CD4-positive, alpha-beta T cell treated with Interleukin-1 beta for 1 hour (primary cell): ENCODE data around the gene HPGD.

Experiments used
- DNase-seq, 2 donors: peaks; one replicate each; pipeline ENCODE4 v3.0.0-alpha.2; 2020 to 2022

The HPGD gene

DNA sequence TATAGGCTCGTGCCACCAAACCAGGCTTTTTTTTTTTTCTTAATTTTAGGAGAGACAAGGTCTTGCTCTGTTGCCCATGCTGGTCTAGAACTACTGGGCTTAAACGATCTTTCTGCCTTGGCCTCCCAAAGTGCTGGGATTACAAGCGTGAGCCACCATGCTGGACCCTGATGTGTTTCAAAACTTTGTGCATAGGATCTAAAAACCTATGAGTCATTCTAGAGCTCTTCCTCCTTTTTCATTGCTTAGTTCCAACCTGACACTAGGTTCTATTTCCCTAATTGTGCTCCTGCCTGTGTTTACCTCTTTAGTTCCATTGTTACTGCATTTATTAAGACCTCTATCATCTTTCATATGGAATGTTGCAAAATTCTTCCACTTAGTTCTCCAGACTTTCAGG is 57.3 kb downstream of the HPGD start:
- no peak for DNase-seq

DNA sequence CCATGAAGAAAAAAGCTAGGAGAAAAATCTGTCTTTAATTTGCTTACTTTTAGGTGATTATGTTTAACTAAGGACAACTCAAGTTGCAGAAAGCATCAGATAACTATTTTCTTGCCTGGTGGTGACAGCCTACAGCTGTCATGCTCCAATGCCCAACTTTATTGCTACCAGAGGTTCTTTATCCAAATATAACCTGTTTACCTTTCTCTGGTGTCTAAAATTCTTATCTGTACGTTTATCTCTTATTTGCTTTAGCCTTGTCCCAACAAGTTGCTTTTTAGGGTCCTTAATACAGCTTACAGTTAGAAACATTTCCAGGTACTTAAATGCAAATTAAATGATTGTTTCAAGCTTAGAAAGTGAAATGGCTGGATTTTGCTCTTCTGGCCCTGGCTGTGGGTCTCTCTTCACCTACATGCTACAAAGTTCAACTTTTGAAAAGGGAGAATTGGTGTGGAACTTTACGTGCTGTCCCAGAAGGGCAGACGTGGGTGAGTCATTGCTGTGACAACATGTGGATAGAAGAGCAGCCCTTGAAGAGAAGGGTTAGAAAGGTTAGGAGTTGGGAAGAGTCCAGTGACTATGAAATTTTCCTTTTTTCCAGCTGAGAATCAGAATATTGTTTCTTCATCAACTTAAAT is 60.7 kb downstream of the HPGD start:
- DNase-seq: no peak

DNA sequence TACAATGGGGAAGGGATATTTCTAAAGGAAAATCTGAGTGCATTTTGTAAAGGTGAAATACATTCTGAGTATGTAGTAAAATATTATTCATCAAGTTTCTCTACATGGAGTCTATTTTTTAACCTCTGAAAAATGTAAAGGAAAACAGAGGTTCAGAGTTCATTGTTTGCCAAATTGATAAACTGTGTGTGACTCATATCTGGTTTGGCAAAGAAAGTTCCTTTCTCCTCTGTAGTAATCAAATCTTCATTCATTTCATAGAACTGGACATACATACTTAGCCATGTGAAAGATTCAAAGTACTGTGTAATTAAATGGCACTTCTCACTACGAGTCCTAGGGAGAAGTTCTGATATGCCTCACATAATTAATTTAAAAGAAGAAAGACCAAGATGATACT is 61.6 kb downstream of the HPGD start:
- DNase-seq: no peak

DNA sequence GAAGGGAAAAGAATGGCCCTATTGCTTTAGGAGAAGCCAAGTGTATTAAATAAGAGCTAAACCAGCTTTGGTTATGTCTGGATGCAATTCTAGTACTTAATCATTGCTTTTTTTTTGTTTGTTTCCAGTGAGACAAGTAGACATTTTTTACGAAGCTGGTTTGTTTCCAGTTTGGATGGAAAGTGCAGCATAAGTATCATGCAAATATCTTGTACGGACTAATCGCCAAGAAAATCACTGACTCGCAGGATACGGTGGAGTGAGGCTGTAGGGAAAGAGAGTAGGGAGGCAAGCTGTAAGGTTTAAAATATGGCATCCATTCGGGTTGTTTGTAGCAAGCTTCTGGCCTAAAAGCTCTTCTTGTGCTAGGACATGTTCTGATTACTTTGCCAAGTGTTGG is 64.8 kb downstream of the HPGD start:
- no peak for DNase-seq

DNA sequence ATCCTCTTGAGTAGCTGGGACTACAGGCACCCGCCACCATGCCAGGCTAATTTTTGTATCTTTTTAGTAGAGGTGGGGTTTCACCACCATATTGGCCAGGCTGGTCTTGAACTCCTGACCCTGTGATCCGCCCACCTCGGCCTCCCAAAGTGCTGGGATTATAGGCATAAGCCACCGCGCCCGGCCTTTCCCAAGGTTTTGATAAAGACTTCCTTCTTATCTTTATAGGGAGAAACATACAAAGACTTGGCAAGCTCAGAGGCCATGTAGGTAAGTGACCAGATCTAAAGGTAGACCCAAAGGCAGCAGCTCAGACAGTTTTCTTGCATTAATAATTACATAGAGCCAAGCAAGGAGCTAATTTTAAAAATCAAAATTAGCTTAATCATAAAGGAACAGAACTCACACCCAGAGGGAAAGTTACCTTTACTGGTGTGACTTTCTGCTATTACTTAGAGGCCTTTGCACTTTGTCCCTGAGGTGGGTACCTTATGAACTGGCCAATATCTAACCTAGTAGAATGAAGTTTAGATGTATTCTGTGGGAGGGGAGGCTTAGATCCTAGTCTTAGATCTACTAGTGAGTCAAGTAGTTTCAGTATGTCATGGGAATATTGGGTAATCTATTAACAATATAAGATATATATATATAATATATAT is 67.3 kb downstream of the HPGD start:
- DNase-seq: no peak

DNA sequence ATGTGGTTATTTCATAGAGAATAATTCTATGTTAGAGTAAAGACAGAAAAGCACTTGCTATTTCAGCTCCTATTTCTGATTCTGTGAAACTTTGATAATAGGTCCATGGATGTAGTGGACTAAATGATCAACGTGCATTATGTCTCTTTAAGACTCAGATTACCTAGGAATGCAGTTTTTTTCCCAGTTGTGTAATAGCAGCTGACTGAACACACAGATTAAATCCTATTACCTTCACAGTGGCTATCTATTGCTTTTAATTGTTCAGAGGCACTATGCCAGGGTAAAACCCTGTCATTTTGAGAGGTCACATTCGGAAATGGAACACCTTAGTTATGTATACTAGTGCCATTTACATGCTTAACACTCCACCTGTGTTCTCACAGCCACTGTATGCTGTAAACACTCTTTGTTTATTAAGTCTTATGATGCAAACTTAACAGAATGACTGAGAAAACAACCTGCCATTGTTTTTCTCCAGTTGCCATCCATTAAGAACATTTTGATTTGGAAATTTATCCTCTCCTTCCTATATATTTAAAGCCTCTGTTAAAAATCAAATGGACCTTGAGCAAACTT is 70.5 kb downstream of the HPGD start:
- no peak for DNase-seq

DNA sequence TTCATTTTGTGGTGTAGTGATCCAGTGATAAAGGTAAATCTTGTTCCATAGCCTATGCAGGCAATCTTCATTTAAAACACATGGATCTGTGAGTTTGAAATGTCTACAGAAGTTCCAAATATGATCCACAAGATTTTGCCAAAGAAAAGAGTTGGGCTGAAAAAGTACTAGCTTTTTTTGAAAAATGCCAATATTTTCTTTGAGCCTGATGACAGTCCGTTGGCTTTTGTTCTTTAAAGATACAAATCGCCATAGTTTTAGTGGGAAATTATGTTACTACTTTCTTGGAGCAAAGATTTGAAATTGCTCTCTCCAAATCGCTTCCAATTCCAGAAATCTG is 71.5 kb downstream of the HPGD start:
- DNase-seq: no peak

DNA sequence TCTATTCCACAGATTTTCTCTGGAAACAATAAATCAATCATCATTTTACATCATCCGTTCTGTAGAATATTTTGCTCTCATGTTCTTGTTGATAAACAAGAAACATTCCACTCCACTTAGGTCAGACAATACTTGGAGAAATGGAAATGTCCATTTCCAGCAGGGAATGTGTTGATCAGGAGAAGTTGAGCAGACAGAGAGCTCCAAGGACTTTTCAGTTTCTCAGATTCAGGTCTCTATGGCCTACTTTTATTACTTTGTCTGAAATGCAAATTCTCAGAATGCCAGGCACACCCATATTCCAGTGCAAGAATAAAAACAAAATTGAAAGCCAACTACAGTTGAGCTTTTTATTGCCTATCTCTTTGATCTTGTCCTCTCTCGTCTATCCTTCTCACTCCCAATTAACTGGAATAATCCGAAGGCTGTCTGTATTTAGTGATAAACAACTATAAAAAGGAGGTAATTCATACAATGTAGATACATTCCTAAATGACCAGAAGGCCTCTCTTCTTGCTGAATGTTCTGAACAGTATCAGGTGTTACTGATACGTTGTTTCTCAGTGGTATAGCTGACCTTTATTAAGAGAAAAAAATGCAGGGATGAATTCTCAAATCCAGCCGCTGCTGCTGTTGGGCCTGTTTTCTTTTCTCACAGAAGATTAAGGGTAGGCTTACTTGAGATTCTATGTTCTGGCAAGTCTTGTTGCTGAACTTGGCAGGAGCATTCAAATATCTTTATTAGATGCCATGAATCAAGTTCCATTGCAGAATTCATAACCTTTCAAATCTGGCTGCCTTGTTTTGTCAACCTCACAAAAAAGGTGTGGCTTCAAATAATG is 72.1 kb downstream of the HPGD start:
- no peak for DNase-seq

DNA sequence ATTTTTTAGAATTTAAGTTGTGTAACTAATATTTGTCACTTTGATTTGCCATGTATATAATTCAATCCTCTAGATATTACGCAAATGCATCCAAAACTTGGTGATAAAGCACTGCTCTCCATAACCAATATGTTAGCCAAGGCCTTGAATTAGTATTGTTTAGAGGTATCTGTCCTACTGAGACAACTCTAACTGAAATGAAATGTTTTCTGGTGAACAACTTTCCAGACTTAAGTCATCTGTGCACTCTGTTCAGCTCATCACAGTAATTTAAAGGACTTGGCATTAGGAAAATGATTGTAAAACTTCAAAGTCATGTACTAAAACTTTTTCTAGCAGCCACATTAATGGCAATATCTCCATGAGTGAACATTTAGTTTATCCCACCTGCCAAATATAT is 73.1 kb downstream of the HPGD start:
- no peak for DNase-seq

DNA sequence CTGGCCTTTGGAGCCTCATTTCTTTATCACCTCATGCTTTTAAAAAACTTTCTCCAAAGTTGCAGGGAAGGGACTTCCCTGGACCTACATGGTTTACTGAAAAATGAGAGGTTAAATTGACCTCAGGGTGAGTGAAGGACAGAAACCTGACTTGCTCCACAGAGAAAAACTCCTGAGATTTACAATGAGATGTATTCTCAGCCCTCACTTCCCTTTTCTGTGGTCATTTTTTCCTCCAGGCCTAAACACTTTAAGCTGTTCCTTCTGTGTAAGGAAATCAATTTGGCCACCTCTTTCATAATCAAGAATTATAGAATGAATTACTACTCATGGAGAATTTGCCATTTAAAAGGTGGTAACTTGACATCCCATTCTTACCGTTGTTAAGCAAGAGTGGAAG is 77.9 kb downstream of the HPGD start:
- no peak for DNase-seq
